H1 (cell line): ENCODE results near the gene DES. TPM values are rescaled to one million over a fixed set of nuclear protein-coding genes. Genes with fewer than 3 reads are reported as not detected.

Experiments used
- CEBPB ChIP-seq: IDR thresholded peaks from 2 replicates; pipeline ENCODE4 v1.6.1; 2012; ENCODE audit warnings: low read depth, low read length
- HDAC6 ChIP-seq: IDR thresholded peaks from one replicate; pipeline ENCODE4 v1.7.1; 2012; ENCODE audit warnings: low read depth, mild to moderate bottlenecking, inconsistent platforms, low read length, moderate library complexity
- JUND ChIP-seq: IDR thresholded peaks from 2 replicates; pipeline ENCODE4 v1.6.1; 2011; ENCODE audit warnings: mild to moderate bottlenecking, improper control_type of control experiment, low read length
- NRF1 ChIP-seq: IDR thresholded peaks from 2 replicates; pipeline ENCODE4 v1.6.1; 2011; ENCODE audit warnings: mild to moderate bottlenecking, low read depth, low read length, improper control_type of control experiment
- SP1 ChIP-seq: IDR thresholded peaks from 2 replicates; pipeline ENCODE4 v1.6.1; 2011; ENCODE audit warnings: low read depth, low read length
- TAF1 ChIP-seq: IDR thresholded peaks from 2 replicates; pipeline ENCODE4 v1.6.1; 2011; ENCODE audit warnings: mild to moderate bottlenecking, low read depth, low read length
- TAF7 ChIP-seq: optimal IDR thresholded peaks from 2 replicates; pipeline ENCODE3; 2011; ENCODE audit warnings: low read depth, mild to moderate bottlenecking, inconsistent platforms, low read length, moderate library complexity, borderline replicate concordance
- TBP ChIP-seq: IDR thresholded peaks from 2 replicates; pipeline ENCODE4 v1.6.1; 2011; ENCODE audit warnings: low read depth, low read length, improper control_type of control experiment
- TCF12 ChIP-seq: IDR thresholded peaks from 2 replicates; pipeline ENCODE4 v1.6.1; 2011; ENCODE audit warnings: low read depth, mild to moderate bottlenecking, low read length
- polyA plus RNA-seq, 7 experiments: library from polyadenylated mRNA; depleted of rRNA in 3 of 7; stranded (reverse) in 5 of 7; unstranded in 2 of 7; fragments of >200 nt in 5 of 7; fragments of 200-250 nt in 2 of 7; gene quantifications; 1 replicate in 5 of 7; 2 replicates in 1 of 7; 4 replicates in 1 of 7; pipeline versions ENCODE4 v1.2.1 to v1.2.3, GENCODE V29; 2011 to 2013; ENCODE audit warnings: missing spikeins in 2 of 7, mixed read lengths in 2 of 7
- total RNA-seq: library from RNA; stranded (reverse); fragmentation: NEBNext Ultra II Directional; extraction: Animal tissue kit (Norgen Biotek cat#: 25700); gene quantifications from 2 replicates; pipeline ENCODE4 v1.2.1, GENCODE V29; 2021

Gene DES
- total and polyA plus RNA-seq, 2 of the 8 experiments (the other 6 are each of a cell fraction or from before 2014, with no cell fraction given), result 1.8 to 4.3 TPM

- TF ChIP-seq TAF1, result no peak
- TF ChIP-seq HDAC6, result no peak
- TF ChIP-seq TCF12, result no peak
- TF ChIP-seq TBP, result no peak
- no peak for TF ChIP-seq SP1
- no peak for TF ChIP-seq JUND
- no peak for TF ChIP-seq TAF7
- TF ChIP-seq CEBPB, result no peak
- no peak for TF ChIP-seq NRF1
Measured at GRCh38 chr2:219403861-219404260, 14.3 kb upstream of the DES start (continued).
